ENCODE measurements around the gene ADO.

DNA sequence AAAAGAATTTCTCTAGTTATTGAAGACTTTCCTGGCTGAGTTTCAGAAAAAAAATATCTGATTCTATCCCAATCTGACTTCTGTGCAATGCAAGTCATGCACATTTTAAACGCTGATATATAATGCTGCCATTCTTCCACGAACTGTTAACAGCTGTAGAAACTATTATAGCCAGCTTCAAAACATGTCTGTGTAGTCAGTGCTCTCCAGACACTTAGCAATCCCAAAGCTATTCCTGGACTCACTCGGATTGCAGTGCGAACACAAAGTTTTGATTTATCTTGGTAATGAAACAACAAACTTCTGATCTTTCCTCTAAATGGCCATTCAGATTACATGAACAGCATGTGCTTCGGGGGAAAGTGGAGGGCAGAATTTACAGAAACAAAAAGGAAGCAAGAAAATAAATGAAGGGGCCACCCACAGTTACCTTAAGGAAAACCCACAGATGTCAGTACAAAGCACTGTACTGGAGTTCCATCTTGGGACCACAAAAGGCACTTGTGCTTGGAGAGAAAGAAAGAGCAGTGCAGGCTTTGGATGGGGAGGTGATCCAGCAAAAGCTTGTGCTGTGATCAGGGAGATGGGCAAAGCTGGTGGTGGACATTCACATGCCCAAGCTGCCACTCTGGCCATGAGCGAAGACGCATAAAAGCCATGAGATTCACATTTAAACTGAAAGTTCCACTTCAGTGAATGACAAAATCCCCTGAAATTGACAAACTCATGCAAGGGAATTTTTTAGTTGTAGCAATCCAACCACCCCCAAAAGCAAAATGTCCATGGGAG is 32.1 kb upstream of the ADO start:
- TF ChIP-seq, protein P1, sequence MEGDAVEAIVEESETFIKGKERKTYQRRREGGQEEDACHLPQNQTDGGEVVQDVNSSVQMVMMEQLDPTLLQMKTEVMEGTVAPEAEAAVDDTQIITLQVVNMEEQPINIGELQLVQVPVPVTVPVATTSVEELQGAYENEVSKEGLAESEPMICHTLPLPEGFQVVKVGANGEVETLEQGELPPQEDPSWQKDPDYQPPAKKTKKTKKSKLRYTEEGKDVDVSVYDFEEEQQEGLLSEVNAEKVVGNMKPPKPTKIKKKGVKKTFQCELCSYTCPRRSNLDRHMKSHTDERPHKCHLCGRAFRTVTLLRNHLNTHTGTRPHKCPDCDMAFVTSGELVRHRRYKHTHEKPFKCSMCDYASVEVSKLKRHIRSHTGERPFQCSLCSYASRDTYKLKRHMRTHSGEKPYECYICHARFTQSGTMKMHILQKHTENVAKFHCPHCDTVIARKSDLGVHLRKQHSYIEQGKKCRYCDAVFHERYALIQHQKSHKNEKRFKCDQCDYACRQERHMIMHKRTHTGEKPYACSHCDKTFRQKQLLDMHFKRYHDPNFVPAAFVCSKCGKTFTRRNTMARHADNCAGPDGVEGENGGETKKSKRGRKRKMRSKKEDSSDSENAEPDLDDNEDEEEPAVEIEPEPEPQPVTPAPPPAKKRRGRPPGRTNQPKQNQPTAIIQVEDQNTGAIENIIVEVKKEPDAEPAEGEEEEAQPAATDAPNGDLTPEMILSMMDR (IDR thresholded peaks at IDR 0.05): no peak
- no peak for TF ChIP-seq POLR2A (IDR thresholded peaks at IDR 0.05)

All from body of pancreas (tissue), 4 donors.